ELF-1 (cell line): Measurements from ENCODE around the gene TANK.

ENCODE experiments used
- DNase-seq: peaks from one replicate; pipeline ENCODE4 v3.0.0-alpha.2; 2016; ENCODE audit warnings: low read depth, low spot score

Gene TANK

DNA sequence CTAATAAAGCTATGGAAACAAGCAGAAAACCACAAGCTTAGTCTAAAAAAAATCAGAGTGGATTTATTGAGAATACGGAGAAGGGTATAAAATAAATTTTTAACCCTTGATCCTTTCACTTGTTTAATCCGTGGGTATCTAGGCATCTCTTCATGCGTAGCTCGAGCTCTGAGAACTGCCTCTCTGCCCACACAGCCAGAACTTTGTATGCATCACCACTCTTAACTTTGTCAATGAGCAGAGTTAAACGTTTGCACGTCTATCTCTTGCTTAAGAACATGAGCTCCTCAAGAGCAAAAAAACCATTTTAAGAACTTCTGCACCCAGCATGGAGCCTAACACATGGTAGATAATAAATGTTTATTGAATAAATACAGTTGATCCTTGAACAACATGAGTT is 26.9 kb upstream of the TANK start:
- DNase-seq, result no peak

DNA sequence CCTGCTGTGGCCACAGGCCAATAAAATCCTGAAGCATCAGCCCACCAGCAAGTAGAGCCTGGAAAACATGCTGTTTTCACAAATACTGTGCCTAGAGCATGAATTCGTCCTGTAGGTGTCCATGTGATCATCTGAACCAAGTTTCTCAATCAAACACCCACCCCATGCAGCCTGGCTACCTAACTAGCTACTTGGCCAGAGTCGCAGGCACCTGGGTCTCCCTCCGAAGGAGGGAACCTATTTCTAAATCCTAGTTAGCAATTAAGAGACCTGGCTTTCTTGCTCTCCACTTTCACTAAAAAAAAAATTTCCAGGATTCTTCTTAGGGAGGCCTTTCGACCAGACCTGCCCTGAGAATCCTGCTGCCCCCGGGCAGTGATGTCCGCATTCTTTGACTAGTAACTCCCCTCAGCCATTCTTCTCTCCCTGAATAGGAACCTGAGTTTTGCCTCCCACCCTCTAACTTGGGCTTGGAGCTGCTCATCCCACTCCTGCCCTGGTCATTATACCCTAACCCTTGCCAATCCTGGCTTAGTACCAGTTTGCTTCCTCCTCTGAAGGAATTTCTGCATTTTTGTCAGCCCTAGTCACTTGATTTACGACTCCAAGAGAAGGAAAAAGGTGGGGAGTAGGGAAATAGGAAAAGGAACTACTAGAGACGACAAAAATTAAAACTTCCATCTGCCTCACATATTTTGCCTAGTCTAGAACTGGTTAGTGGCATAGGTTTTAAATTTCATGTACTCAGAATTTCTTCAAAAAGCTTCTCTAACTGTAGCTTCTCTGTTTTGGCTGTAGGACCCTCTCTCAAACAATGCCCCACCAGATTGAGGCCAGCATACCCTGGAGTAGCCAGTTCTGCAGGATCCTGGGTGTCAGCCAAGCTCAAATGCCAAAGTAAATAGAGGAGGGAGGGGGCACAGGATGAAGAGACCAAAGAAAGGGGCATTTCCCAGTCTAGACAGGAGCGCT is 25.4 kb upstream of the TANK start:
- peak; percentile 91 for DNase-seq

DNA sequence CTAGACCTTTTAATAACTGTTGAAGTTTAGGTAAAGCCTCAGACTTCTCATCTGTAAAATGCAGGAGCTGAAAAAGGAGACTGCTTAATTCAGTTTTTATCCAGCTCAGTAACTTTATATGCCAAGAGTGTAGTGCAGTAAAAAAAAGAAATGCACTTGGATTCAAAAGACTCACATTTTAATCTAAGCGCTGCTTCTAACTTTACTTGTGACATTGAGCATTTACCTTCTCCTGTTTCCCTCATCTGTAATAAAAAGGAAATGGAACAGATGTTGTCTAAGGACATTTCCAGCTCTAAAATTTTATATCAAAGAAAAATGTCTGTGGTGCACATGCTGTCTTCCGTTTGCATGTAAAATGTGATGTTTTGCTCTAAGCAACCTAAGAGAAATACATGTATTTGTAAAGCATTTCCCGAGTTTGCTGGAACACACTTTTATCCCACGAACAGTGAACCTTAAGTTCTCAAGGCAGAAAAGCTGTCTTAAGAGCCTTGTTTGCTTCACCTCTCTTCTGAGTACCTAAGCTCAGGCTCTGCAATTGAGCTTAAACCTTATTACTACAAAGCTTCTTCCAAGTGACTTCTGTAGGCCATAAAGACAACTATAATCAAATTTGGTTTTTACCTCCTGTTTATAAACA is 24.2 kb upstream of the TANK start:
- DNase-seq, result no peak

DNA sequence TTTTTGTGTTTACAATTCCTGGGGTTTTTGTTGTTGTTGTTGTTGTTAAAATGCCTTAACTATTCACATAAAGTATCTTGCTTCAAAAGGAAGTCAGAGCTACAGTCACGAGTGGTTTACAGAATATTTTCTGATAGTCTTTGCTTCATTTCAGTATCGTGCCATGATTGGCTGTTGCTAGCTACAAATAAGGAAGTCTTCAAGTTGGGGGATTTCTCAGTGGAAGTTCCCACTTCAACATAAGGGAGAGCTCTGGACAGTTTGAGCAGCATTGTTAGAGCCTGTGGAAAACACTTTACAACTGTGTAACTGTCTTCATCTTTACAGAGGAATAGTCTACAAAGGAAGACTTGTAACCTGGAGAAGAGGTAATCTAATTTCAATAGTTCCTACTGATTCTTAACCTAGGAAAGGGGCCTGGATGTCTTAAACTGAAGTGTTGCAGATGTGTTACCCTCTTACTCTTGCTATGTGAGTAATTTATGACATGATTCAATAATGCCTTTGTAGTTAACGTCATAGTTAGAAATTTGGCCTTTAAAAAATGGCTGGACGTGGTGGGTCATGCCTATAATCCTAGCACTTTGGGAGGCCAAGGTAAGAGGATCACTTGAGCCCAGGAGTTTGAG is 23.4 kb upstream of the TANK start:
- DNase-seq, result no peak

DNA sequence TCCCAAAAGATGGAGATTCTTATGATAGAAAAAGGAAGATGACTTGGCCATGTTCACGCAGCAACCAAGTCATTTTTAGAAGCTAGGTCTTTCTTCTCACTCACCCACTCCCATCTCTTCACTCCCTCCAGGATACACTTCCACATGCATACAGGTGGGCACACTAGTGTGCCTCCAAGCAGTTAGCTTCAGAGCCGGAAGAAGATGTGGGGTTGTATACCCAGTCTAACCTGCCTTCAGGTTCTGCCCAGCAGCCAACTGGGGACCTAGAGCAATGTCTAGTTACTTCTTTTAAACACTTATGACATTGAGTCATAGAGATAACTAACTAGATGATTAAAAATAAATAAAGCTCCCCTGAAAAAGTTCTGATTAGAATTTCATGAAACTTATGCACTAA is 21.8 kb upstream of the TANK start:
- no peak for DNase-seq

DNA sequence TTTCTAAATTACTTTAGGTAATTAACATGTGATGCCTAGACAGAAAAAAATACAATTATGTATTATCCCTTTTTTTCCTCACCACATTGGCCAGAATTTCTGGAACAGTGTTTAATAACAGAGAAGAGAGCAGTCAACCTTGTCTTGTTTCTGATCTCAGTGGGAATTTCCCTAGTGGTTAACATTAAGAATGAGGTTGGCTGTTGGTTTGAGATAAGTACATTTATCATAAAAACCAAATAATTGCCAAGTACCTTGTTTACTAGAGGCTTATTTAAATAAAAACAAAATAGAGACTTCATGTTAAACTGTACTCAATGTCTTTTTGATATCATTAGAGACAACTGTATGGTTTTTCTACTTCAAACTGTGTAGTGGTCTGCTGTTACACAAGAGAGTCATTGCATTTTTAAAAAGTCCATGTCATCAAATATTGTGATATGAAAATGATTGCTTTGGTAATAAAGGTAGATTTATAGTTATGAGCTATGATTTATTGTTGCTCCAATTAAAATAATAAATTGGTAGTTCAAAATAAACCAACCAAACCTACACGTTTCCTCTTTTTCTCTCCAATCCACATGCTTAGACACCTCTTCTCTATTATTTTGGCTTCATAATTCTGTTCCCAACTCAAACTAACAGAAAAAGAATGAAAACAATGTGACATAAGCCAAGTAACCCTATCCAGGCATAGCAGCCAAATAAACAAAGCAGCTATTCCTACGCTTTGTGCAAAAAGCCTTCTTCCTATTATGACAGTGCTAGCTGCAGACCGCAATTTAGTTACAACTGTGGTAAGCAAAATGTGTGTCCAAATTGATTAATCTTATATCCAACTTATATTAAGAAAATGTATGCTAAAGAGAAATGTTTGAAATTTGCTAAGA is 20.9 kb upstream of the TANK start:
- DNase-seq, result no peak

DNA sequence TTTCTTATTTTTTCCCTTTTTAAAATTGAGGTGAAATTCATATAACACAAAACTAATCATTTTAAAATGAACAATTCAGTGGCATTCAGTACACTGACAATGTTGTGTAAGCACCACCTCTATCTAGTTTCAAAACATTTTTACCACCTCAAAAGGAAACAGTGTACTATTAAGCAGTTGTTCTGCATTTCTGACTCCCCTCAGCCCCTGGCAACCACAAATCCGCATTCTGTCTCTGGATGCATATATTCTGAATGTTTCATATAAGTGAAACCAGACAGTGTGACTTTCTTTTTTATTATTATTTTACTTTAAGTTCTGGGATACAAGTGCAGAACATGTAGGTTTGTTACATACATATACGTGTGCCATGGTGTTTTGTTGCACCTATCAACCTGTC is 19.2 kb upstream of the TANK start:
- no peak for DNase-seq

DNA sequence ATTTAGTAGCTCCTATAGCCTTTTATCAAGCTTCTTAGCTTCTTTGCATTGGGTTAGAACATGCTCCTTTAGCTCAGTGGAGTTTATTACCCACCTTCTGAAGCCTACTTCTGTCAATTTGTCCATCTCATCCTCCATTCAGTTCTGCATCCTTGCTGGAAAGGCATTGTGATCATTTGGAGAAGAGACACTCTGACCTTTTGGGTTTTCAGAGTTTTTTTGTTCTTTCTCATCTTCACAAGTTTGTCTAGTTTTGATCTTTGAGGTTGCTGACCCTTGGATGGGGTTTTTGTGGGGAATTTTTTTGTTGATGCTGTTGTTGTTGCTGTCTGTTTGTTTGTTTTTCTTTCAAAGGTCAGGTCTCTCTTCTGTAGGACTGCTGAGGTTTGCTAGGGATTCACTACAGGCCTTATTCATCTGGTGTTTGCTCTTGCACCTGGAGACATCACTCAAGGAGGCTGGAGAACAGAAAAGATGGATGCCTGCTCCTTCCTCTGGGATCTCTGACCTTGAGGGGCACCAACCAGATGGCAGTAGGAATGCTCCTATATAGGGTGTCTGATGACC is 13.9 kb upstream of the TANK start:
- no peak for DNase-seq

DNA sequence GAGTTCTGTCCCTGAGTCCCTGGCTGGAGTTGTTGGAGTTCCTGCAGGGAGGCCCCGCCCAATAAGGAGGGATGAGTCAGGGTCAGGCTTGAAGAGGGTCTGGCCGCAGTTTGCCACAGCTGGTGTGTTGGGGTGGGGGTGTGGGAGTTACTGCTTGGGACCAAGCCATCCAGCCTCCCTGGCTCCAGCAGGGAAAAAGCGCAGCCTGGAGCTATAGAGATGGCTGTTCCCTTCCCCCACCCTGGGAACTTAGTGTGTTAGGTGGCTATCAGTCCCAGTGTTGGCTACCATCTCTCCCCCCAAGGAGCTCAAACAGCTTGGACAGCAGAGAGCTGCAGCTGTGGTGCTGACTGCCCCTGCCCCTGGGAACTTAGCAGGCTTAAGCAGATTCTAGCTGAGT is 13.2 kb upstream of the TANK start:
- peak; percentile 81 for DNase-seq

DNA sequence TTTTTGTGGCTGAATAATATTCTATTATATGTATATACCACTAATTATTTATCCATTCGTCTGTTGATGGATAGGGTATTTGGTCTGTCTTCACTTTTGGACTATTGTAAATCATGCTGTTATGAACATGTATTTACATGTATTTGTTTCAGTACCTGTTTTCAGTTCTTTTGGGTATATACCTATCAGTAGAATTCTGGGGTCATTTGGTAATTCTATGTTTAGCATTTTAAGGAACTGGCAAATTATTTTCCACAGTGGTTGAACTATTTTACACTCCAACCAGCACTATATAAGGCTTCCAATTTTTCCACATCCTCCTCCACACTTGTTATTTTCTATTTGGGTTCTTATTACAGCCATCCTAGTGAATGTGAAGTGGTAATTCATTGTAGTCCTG is 12.4 kb upstream of the TANK start:
- no peak for DNase-seq

DNA sequence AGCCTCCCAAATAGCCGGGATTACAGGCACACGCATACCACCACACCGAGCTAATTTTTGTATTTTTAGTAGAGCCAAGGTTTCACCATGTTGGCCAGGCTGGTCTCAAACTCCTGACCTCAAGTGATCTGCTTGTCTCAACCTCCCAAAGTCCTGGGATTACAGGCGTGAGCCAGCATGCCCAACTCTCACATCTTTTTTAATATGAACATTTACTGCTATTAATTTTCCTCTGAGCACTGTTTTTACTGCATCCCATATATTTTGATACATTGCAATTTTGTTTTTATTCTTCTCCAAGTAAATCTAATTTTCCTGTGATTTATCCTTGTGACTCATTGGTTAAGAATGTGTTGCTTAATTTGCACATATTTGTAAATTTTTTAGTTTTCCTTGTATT is 9.5 kb upstream of the TANK start:
- DNase-seq, result no peak

DNA sequence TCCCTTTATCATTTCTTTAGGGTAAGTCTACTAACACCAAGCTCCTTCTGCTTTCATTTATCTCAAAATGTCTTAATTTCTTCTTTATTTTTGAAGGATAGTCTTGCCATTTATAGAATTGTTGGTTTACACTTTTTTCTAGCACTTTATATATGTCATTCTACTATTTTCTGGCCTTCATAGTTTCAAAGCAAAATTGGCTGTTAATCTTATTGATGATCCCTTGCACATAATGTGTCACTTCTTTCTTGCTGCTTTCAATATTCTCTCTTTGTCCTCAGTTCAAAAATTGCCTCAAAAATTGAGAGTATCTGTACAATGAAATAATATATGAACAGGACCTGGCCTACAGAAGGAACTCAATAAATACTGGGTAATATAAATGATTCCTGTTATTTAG is 7.9 kb upstream of the TANK start:
- no peak for DNase-seq

DNA sequence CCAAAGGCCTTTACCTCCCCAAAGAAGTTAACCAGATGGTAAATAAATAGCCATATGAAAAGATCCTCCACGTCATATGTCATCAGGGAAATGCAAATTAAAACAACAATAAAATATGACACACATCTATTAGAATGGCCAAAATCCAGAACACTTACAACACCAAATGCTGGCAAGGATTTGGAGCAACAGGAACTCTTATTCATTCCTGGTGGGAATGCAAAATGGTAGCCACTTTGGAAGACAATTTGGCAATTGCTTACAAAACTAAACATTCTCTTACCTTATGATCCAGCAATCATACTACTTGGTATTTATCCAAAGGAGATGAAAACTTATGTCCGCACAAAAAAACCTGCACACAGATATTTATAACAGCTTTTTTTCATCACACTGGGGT is 1.3 kb upstream of the TANK start:
- no peak for DNase-seq

DNA sequence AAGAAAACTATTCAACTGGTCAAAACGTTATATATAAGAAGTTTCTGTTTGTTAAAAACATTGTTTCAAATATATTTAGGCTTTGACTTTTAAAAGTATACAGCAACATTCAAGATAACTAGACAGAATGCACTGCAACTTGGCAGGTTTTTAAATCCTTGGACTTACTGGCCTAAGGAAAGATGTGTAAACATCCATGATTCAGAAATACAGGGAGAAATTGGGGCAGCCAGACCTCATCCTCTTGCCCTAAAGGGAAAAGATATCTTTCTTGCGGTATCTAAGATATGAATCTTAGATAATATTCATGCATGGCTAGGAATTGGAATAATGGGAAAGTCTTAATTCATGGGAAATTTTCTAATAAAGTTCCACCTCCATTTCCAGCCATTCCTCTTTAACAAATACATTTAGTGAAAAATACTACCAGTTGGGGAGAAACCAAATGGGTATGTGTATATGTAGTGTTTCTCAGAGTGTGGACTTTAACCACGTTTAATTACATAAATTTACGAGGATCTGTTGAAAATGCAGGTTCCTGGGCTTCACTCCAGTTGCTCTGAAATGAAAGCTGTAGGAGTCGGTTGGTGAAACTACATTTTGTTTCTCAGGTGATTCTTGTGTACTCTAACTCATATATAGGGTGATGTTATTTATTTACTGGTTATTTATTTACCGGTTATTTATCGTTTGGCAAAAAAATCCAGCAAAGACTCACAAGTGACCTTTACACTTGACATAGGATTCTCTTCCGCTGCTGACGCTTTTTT is 587 bp upstream of the TANK start:
- DNase-seq, result no peak

DNA sequence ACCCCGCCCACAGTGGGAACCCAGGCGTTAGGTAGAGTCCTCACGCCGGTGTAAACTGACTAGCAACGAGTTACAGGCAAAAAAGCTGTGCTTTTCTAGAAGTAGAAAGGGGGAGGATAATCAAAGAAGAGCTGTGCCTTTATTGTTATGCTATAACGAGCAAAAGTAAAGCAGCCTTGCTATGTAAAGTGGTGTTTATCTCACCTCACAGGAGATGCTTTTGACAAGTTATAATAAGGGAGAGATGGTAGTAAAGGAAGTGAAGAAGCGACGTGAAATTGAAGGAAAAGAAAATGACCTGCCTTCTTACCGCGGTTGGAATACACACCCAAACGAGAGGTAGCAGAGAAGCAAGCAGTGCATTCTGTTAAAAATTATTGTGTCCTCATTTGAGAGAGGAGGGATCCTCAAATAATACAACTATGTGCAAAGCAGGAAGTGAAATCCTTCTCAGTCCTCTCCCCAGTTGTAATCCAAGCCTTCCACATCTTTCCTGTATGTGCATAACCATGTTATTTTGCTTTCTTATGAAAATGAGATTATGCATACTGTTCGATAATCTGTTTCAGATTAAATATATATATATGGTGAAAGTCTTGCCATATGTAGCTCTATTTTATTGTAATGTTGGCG is 962 bp downstream of the TANK start:
- peak; percentile 5 for DNase-seq

DNA sequence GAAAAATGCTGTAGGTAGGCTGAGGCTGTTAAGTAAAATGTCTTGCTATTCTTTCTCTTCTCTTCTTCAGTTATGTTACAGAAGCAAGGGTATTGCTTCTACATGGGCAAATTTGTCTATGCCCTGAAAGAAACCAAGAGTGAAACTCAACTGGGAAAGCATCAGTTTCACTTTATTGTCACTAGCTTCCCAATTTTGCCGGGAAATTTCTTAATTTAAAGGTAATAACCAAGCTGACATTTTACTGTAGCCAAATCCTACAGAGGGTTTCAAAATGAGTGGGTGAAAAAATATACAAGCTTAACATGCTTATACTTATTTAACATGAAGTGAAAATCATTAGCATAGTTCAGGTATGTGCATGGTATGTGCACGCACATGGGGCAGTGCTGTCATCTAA is 3.2 kb downstream of the TANK start:
- DNase-seq, result no peak

DNA sequence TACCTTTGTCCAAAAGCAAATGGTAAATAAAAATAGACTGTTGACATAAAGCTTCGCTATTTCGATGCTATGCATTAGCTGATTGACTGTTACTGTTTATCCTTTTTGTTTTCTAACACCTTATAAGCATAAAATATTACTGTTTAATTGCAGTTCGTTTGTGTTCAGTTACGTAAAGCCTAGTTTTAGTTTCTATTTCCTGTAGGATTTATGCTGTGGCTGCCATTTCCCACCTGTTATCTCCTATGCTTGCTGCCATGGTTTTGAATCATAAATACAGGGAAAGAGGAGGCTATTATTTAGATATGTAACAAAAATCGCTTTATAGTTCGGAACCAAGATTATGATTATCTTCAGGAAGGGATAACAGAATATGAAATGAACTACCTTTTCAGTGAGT is 3.9 kb downstream of the TANK start:
- no peak for DNase-seq

DNA sequence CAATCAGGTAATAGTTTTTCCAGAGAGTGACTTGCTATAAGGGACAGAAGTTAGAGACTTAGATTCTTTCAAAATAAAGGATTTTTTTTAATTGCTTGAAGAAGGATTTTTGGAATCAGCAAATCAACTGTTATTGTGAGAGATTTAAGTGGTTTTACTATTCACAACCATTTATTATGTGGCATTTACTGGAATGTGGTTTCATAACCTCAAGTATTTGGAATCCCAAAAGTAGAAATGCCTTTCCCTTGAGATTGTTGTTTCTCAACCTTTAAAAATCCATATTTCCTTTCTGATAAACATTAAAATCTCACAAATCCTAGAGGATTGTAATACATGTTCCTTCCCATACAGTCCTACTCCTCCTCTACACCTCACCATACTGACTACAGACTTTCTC is 5.0 kb downstream of the TANK start:
- no peak for DNase-seq

DNA sequence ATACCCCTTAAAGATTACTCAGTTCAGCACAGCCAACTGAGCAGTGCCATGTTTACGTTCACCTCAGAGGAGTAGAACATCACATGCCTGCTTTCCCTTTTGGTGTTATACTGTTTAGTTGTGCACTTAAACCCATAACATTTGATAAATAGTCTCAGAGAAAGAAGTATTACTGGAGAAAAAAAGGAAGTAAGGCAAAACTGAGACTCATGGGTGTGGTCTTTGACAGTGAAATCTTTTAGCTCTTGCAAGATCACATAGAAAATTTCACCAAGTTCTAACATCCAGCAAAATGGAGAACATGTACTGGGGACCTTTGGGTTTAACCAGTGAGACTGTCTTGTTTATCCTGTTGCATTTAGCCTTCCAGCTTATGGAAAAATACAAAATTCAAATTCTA is 5.6 kb downstream of the TANK start:
- DNase-seq, result no peak
